H9 (cell line): ENCODE results near the gene HOXC6. TPM values are rescaled to one million over a fixed set of nuclear protein-coding genes. Genes with fewer than 3 reads are reported as not detected.

Experiments
- DNase-seq: peaks from one replicate; pipeline ENCODE4 v3.0.0-alpha.2; 2017
- H2AFZ ChIP-seq: one replicate; pipeline ENCODE4 v1.6.1; 2013; ENCODE audit warnings: mild to moderate bottlenecking, low read length, control low read depth, moderate library complexity
- H2AK5ac ChIP-seq: 2 replicates; pipeline ENCODE4 v1.6.1; 2013; ENCODE audit warnings: low read length, control low read depth, mixed read lengths; ENCODE audit not compliant: insufficient read length
- H2BK120ac ChIP-seq: one replicate; pipeline ENCODE4 v1.6.1; 2013; ENCODE audit warnings: low read depth, mild to moderate bottlenecking, low read length, control low read depth, inconsistent platforms; ENCODE audit not compliant: poor library complexity, severe bottlenecking
- H2BK12ac ChIP-seq: 2 replicates; pipeline ENCODE4 v1.6.1; 2013; ENCODE audit warnings: low read length, control low read depth, mixed read lengths, low read depth; ENCODE audit not compliant: insufficient read length
- H2BK15ac ChIP-seq: 2 replicates; pipeline ENCODE4 v1.6.1; 2013; ENCODE audit warnings: low read depth, low read length, control low read depth
- H2BK20ac ChIP-seq: one replicate; pipeline ENCODE4 v1.6.1; 2013; ENCODE audit warnings: low read depth, mild to moderate bottlenecking, low read length, control low read depth, inconsistent platforms; ENCODE audit not compliant: poor library complexity, severe bottlenecking
- H2BK5ac ChIP-seq: 2 replicates; pipeline ENCODE4 v1.6.1; 2013; ENCODE audit warnings: low read length, control low read depth, mixed read lengths; ENCODE audit not compliant: insufficient read length
- H3K14ac ChIP-seq: 2 replicates; pipeline ENCODE4 v1.6.1; 2013; ENCODE audit warnings: low read length, control low read depth; ENCODE audit not compliant: insufficient read depth
- H3K18ac ChIP-seq: 2 replicates; pipeline ENCODE4 v1.6.1; 2013; ENCODE audit warnings: low read depth, mild to moderate bottlenecking, mixed read lengths, low read length, control low read depth; ENCODE audit not compliant: insufficient read length
- H3K23ac ChIP-seq: 2 replicates; pipeline ENCODE4 v1.6.1; 2013; ENCODE audit warnings: low read length, control low read depth, mixed read lengths, low read depth; ENCODE audit not compliant: insufficient read length
- H3K23me2 ChIP-seq: 2 replicates; pipeline ENCODE4 v1.6.1; 2013; ENCODE audit warnings: low read depth, mild to moderate bottlenecking, mixed read lengths, low read length, control low read depth; ENCODE audit not compliant: insufficient read length, poor library complexity, severe bottlenecking
- H3K27ac ChIP-seq: 2 replicates; pipeline ENCODE4 v1.5.1; 2013; ENCODE audit warnings: low read length, control low read depth, mixed read lengths, low read depth; ENCODE audit not compliant: insufficient read length
- H3K27me3 ChIP-seq: 2 replicates; pipeline ENCODE4 v1.6.1; 2013; ENCODE audit warnings: low read length, control low read depth, inconsistent platforms; ENCODE audit not compliant: insufficient read depth
- H3K4ac ChIP-seq: 2 replicates; pipeline ENCODE4 v1.6.1; 2013; ENCODE audit warnings: low read depth, mild to moderate bottlenecking, control low read depth, inconsistent platforms, low read length, moderate library complexity
- H3K4me1 ChIP-seq: 2 replicates; pipeline ENCODE4 v1.6.1; 2013; ENCODE audit warnings: low read length, control low read depth, inconsistent platforms; ENCODE audit not compliant: insufficient read depth
- H3K4me2 ChIP-seq: 2 replicates; pipeline ENCODE4 v1.6.1; 2013; ENCODE audit warnings: low read length, control low read depth, mixed read lengths; ENCODE audit not compliant: insufficient read length, insufficient read depth
- H3K56ac ChIP-seq: 2 replicates; pipeline ENCODE4 v1.6.1; 2013; ENCODE audit warnings: low read depth, mild to moderate bottlenecking, mixed read lengths, low read length, control low read depth; ENCODE audit not compliant: insufficient read length
- H3K79me1 ChIP-seq: 2 replicates; pipeline ENCODE4 v1.6.1; 2013; ENCODE audit warnings: low read depth, mild to moderate bottlenecking, moderate library complexity, low read length, control low read depth, inconsistent platforms; ENCODE audit not compliant: insufficient read depth, poor library complexity, severe bottlenecking
- H3K79me2 ChIP-seq: 2 replicates; pipeline ENCODE4 v1.6.1; 2013; ENCODE audit warnings: low read length, control low read depth, inconsistent platforms; ENCODE audit not compliant: insufficient read depth
- H3K9ac ChIP-seq: 2 replicates; pipeline ENCODE4 v1.6.1; 2013; ENCODE audit warnings: low read length, control low read depth, mixed read lengths; ENCODE audit not compliant: insufficient read length; ENCODE audit errors: extremely low read depth
- H3K9me3 ChIP-seq: one replicate; pipeline ENCODE4 v1.6.1; 2013; ENCODE audit warnings: low read depth, low read length, inconsistent platforms; ENCODE audit not compliant: control insufficient read depth
- H3T11ph ChIP-seq: one replicate; pipeline ENCODE4 v1.6.1; 2013; ENCODE audit warnings: mild to moderate bottlenecking, low read length, control low read depth, inconsistent platforms
- H4K20me1 ChIP-seq: one replicate; pipeline ENCODE4 v1.6.1; 2013; ENCODE audit not compliant: control insufficient read depth, insufficient read length, insufficient read depth
- H4K5ac ChIP-seq: 2 replicates; pipeline ENCODE4 v1.6.1; 2013; ENCODE audit warnings: low read depth, mild to moderate bottlenecking, mixed read lengths, low read length, control low read depth; ENCODE audit not compliant: insufficient read length
- H4K8ac ChIP-seq: replicated peaks from 2 replicates; pipeline ENCODE4 v1.6.1; 2013; ENCODE audit warnings: low read length, control low read depth, mixed read lengths, low read depth; ENCODE audit not compliant: insufficient read length
- H4K91ac ChIP-seq: 2 replicates; pipeline ENCODE4 v1.6.1; 2013; ENCODE audit warnings: low read depth, mild to moderate bottlenecking, moderate library complexity, mixed read lengths, low read length, control low read depth; ENCODE audit not compliant: insufficient read length
- H3K27ac Mint-ChIP-seq, 3 experiments: 2 replicates in 2 of 3; 3 replicates in 1 of 3; pipeline ENCODE4 v1.8.0; 2020 to 2021; ENCODE audit warnings: mixed read lengths in 3 of 3, mild to moderate bottlenecking in 1 of 3, moderate library complexity in 1 of 3
- H3K27me3 Mint-ChIP-seq: 2 replicates; pipeline ENCODE4 v1.8.0; 2021; ENCODE audit warnings: low read depth, mild to moderate bottlenecking, moderate library complexity, mixed read lengths
- H3K36me3 Mint-ChIP-seq, 3 experiments: 2 replicates in 2 of 3; 3 replicates in 1 of 3; pipeline ENCODE4 v1.8.0; 2020 to 2021; ENCODE audit warnings: low read depth in 3 of 3, mixed read lengths in 3 of 3; ENCODE audit not compliant: insufficient read depth in 1 of 3
- H3K4me1 Mint-ChIP-seq, 2 experiments: 2 replicates each; pipeline ENCODE4 v1.8.0; 2020; ENCODE audit warnings: mixed read lengths in 2 of 2
- H3K4me3 Mint-ChIP-seq, 2 experiments: 2 replicates in 1 of 2; 3 replicates in 1 of 2; pipeline ENCODE4 v1.8.0; 2020 to 2021; ENCODE audit warnings: mild to moderate bottlenecking in 2 of 2, mixed read lengths in 2 of 2, moderate library complexity in 1 of 2
- H3K9me3 Mint-ChIP-seq, 2 experiments: 2 replicates in 1 of 2; 3 replicates in 1 of 2; pipeline ENCODE4 v1.8.0; 2020; ENCODE audit warnings: mild to moderate bottlenecking in 2 of 2, mixed read lengths in 2 of 2, moderate library complexity in 1 of 2
- CTCF ChIP-seq: fragments of 200-600 bp; sonication (generic); conservative IDR thresholded peaks from 3 replicates; pipeline ENCODE4 v1.8.0; 2021; ENCODE audit warnings: antibody characterized with exemption, mild to moderate bottlenecking
- WGBS: extraction: QIAGEN DNeasy Blood & Tissue Kit; methylation state at CpG from one replicate; pipeline ENCODE4 v1.1.7; 2013; ENCODE audit warnings: missing lambda C conversion rate, low lambda C conversion rate, mixed read lengths; ENCODE audit not compliant: insufficient read length; ENCODE audit errors: extremely low coverage; 5-methylcytosine and 5-hydroxymethylcytosine counted together
- total RNA-seq: library from RNA; stranded (reverse); gene quantifications from 2 replicates; pipeline ENCODE4 v1.2.1, GENCODE V29; 2021

The HOXC6 gene
- total RNA-seq, 1 experiment from 2014 or later, result not detected

- H2AFZ ChIP-seq, result no peak overlapping the region
- H3K27me3 Mint-ChIP-seq, result peaks cover 99% of the 10 kb centered on the region
- H4K91ac ChIP-seq, result no peak overlapping the region
- H2BK120ac ChIP-seq, result no peak overlapping the region
- no peak overlapping the region for H3K4ac ChIP-seq
- peaks cover 0 to 6% (median 0%) of the 10 kb centered on the region in 3 experiments; a peak in 2 of 7 replicates for H3K36me3 Mint-ChIP-seq
- peaks cover 97% of the 10 kb centered on the region for H3K27me3 ChIP-seq
- H3K79me2 ChIP-seq, result no peaks in the 10 kb centered on the region
- no peak overlapping the region for H4K8ac ChIP-seq
- H4K5ac ChIP-seq, result no peak overlapping the region
- no peak overlapping the region for H3K56ac ChIP-seq
- WGBS, result no CpG with 5 or more reads among the region's 6 CpGs
- no peak overlapping the region for H3K4me3 Mint-ChIP-seq
- H3K23ac ChIP-seq, result no peak overlapping the region
- no peak overlapping the region for H2BK5ac ChIP-seq
- no peak overlapping the region for H3K14ac ChIP-seq
- no peak overlapping the region for H2BK15ac ChIP-seq
- H3K9ac ChIP-seq, result no peak overlapping the region
- no peak for DNase-seq
- no peak overlapping the region for H2BK12ac ChIP-seq
- no peak overlapping the region for H3K4me2 ChIP-seq
- H3K4me1 Mint-ChIP-seq, result peaks cover 17 to 25% of the 10 kb centered on the region in 2 experiments
- TF ChIP-seq CTCF, result no peak
- H3K23me2 ChIP-seq, result no peaks in the 10 kb centered on the region
- no peaks in the 10 kb centered on the region for H4K20me1 ChIP-seq
- no peaks in the 10 kb centered on the region for H3K79me1 ChIP-seq
- H3T11ph ChIP-seq, result no peak overlapping the region
- H3K27ac ChIP-seq, result no peak overlapping the region
- H2BK20ac ChIP-seq, result no peak overlapping the region
- H3K9me3 Mint-ChIP-seq, result peaks cover 2 to 9% of the 10 kb centered on the region in 2 experiments; a peak in 2 of 5 replicates
- no peak overlapping the region for H3K18ac ChIP-seq
- no peaks in the 10 kb centered on the region for H3K4me1 ChIP-seq
- no peak overlapping the region for H3K27ac Mint-ChIP-seq
- H3K9me3 ChIP-seq, result no peaks in the 10 kb centered on the region
- no peak overlapping the region for H2AK5ac ChIP-seq
Observed at GRCh38 chr12:54032086-54032619, 3.9 kb downstream of the HOXC6 start.
